Immature natural killer cell (primary cell): ENCODE data around the gene RMI1. TPM values are rescaled to one million over a fixed set of nuclear protein-coding genes. Genes with fewer than 3 reads are reported as not detected.
A peak's percentile ranks its signal among the peaks of the same experiment; 100 is the strongest.

Experiments
- DNase-seq, 3 donors: peaks; one replicate each; pipeline ENCODE4 v3.0.0; 2022; ENCODE audit warnings: mixed read lengths in 1 of 3
- H3K27ac Mint-ChIP-seq, 6 donors: one replicate each; pipeline ENCODE4 v1.8.0; 2020; ENCODE audit warnings: mixed read lengths in 6 of 6, mild to moderate bottlenecking in 5 of 6, inconsistent platforms in 4 of 6, moderate library complexity in 3 of 6
- H3K27me3 Mint-ChIP-seq, 3 donors: one replicate each; pipeline ENCODE4 v1.8.0; 2020 to 2021; ENCODE audit warnings: low read depth in 3 of 3, mild to moderate bottlenecking in 3 of 3, mixed read lengths in 3 of 3, moderate library complexity in 3 of 3, inconsistent platforms in 1 of 3
- H3K36me3 Mint-ChIP-seq, 3 donors: one replicate each; pipeline ENCODE4 v1.8.0; 2020; ENCODE audit warnings: mixed read lengths in 3 of 3, inconsistent platforms in 2 of 3, mild to moderate bottlenecking in 2 of 3
- H3K4me1 Mint-ChIP-seq, 2 donors: one replicate each; pipeline ENCODE4 v1.8.0; 2020; ENCODE audit warnings: inconsistent platforms in 2 of 2, mild to moderate bottlenecking in 2 of 2, mixed read lengths in 2 of 2, moderate library complexity in 1 of 2
- H3K4me3 Mint-ChIP-seq, 5 donors: one replicate each; pipeline ENCODE4 v1.8.0; 2020; ENCODE audit warnings: mild to moderate bottlenecking in 5 of 5, mixed read lengths in 5 of 5, inconsistent platforms in 3 of 5, moderate library complexity in 3 of 5
- H3K9me3 Mint-ChIP-seq, 6 donors: one replicate each; pipeline ENCODE4 v1.8.0; 2020; ENCODE audit warnings: mild to moderate bottlenecking in 6 of 6, mixed read lengths in 6 of 6, inconsistent platforms in 4 of 6, moderate library complexity in 3 of 6
- polyA plus RNA-seq, 3 donors: library from polyadenylated mRNA; unstranded; fragments of 300-500 nt; fragmentation: Illumina TruSeq; gene quantifications; one replicate each; pipeline ENCODE4 v1.2.3, GENCODE V29; 2021

RMI1 gene
- polyA plus RNA-seq, 3 donors from 2014 or later: 4.5 to 7.4 (median 4.9) TPM

DNA sequence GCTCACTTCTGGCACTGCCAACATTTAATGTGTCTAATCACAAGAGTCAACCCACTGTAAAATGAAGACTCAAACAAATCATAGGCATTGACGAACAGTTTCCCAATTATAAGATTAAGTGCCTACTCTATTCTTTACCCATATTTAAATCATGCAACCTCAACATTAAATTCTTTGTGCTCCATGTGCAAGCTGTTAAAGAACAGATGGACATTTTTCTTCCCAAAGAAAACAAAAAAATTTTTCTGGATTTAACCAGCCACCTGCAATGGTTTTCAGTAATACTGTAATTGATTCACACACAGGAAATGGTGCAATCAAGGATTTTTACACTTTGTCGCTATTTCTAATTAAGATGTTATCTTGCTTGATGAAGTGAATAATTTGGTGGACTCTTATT lies 4.2 kb upstream of the RMI1 start:
- Mint-ChIP-seq H3K27me3 (peaks cover 21 to 42% (median 27%) of the 10 kb centered on the region in 3 donors), H3K27ac (peak overlapping the region in 4 of 6 donors; percentile 66 to 100 (median 80)), H3K9me3 (no peaks in the 10 kb centered on the region), H3K4me3 (peak overlapping the region; percentile 9 to 97 (median 46)), H3K4me1 (peaks cover 66 to 85% of the 10 kb centered on the region in 2 donors), H3K36me3 (peaks cover 36 to 60% (median 41%) of the 10 kb centered on the region in 3 donors)
- no peak for DNase-seq

DNA sequence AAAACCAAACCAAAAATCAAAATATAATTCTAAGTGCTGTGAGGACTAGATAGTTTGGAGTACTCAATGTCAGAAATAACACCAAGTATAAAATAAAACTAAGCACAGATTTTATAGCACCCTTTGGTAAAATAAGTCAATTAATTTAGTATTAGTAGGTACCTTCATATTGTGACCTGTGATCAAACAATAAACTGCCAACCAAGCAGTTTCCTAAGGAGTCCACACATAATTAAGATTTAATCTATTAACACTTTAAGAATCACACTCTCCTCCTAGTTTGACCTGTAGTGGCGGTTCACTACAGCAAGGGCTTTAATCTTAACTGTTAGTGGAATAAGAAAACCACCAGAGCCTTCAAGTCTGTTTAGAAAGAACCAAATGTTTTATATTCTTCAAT lies 3.4 kb upstream of the RMI1 start:
- peaks cover 21 to 39% (median 25%) of the 10 kb centered on the region in 3 donors for H3K27me3 Mint-ChIP-seq
- peaks cover 28 to 52% (median 32%) of the 10 kb centered on the region in 3 donors for H3K36me3 Mint-ChIP-seq
- DNase-seq: no peak
- peak overlapping the region; percentile 93 to 100 (median 95) for H3K4me3 Mint-ChIP-seq
- H3K27ac Mint-ChIP-seq: peak overlapping the region; percentile 60 to 100 (median 98)
- H3K4me1 Mint-ChIP-seq: peaks cover 68 to 84% of the 10 kb centered on the region in 2 donors
- H3K9me3 Mint-ChIP-seq: no peaks in the 10 kb centered on the region

DNA sequence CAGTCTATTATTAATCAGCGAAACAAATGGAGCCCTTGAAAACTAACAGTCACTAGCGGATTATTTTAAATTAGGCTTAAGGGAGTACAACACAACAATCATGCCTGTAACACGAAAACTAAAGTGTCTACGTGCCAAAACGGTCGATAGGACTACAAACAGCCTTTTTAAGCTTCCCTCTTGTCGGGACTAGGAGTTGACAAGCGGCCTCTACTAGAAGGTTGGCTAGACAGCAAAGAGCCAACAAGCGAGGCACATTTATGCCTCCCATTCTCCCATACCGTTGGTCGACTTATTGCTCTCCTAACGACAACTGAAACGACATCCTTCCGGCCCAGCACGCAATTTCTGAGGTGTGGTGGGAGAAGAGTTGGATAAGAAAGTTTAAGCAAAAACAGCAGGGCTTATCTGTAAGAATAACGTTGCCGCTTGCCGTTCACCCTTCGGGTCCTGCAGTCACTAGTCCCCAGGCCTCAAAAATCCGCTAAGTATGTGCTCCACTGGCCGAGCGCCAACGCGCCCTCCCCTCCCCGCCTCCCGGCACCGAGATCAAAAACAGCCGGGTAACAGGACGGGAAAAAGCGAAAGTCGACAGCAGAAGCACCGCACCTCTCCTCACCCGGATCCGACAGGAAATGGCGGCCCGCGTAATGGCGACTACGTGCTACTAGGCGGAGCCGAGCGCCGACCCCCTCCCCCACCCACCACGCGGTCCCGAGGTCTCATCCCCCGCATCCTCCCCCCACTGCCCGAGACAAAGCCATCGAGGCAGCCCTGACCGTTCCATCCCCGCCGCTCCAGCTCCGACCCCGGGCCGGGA lies 1.4 kb upstream of the RMI1 start:
- Mint-ChIP-seq H3K27me3 (peaks cover 21 to 32% (median 25%) of the 10 kb centered on the region in 3 donors), H3K4me1 (peaks cover 59 to 75% of the 10 kb centered on the region in 2 donors), H3K4me3 (peak overlapping the region; percentile 93 to 100 (median 95)), H3K36me3 (peaks cover 23 to 39% (median 24%) of the 10 kb centered on the region in 3 donors), H3K9me3 (no peaks in the 10 kb centered on the region), H3K27ac (peak overlapping the region; percentile 97 to 100 (median 98))
- DNase-seq: peak; percentile 87 to 89 (median 89)

DNA sequence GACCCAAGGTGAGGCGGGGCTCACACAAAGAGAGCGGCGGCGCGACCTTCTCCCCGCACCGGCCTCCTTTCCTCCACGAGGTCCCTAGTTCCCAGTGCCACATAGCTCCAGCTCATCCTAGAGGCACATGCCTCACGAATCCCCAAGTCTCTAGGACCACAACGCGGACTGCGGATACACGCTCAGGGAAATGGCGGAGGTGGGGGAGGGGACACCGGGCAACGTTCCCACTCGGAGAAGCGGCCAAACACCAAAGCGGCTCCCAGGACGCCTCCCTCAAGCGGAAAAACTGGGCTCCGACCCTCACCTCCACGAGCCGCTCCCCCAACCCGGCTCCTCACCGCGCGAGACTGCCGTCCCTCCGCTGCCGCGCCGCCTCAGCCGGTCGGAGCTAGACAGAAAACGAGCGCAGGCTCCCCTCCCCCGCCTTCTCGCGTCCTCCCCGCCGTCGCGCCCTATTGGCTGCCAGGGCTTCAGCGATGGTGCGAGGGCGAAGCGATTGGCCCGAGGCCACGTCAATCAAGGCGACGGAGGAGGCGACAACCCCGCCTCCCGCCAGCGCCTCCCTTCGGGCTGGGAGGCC lies 702 bp upstream of the RMI1 start, which contains the start of gene HNRNPK:
HNRNPK (minus strand) TSS at position 404 of the 583 bp plus-strand sequence. CDS start 1,963 bp downstream, outside the sequence.
- H3K36me3 Mint-ChIP-seq: peaks cover 17 to 33% (median 18%) of the 10 kb centered on the region in 3 donors
- H3K27ac Mint-ChIP-seq: peak within 1 kb of the TSS; percentile 97 to 100 (median 98)
- peak within 1 kb of the TSS; percentile 93 to 100 (median 95) for H3K4me3 Mint-ChIP-seq
- H3K4me1 Mint-ChIP-seq: peaks cover 52 to 68% of the 10 kb centered on the region in 2 donors
- peak; percentile 99 to 100 (median 100) for DNase-seq
- H3K9me3 Mint-ChIP-seq: no peaks in the 10 kb centered on the region
- peaks cover 21 to 32% (median 25%) of the 10 kb centered on the region in 3 donors for H3K27me3 Mint-ChIP-seq

DNA sequence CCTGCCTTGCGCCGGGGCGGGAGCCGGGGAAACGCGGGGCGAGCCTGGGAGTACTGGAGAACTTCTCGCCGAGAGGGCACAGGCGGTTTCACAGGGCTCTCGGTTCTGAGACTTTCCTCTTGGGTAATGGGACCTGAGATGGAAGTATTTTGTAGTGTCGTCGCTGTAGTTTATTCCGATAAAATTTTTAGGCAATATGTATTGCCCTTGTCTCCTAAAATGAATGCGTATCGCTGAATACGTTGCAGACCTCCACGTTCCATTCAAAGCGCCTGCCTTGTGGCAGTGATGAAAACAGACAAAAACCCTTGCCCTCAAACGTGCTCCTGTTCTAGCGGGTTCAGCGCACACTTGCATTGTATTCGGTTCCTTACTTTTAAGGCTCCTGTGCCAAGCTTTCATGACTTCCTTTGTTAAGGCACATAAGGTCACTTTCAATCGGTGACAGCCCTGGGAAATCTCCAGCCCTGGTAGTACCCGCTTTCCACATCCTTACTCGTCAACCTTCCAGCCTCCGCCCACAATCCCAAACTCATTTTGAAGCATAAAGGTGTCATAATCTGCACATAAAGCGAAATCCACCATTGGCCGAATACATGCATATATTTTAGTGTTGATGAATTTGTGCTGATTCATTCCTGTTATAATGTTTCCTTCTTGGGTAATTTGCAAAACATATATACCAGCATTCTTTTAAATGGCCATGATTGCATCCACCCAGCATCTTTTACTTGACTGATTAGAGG lies 694 bp downstream of the RMI1 start:
- peaks cover 40 to 58% of the 10 kb centered on the region in 2 donors for H3K4me1 Mint-ChIP-seq
- H3K4me3 Mint-ChIP-seq: peak overlapping the region; percentile 93 to 100 (median 95)
- DNase-seq: no peak
- H3K27ac Mint-ChIP-seq: peak overlapping the region; percentile 97 to 100 (median 98)
- peaks cover 19 to 29% (median 25%) of the 10 kb centered on the region in 3 donors for H3K27me3 Mint-ChIP-seq
- no peaks in the 10 kb centered on the region for H3K9me3 Mint-ChIP-seq
- H3K36me3 Mint-ChIP-seq: peaks cover 3 to 19% (median 8%) of the 10 kb centered on the region in 3 donors

DNA sequence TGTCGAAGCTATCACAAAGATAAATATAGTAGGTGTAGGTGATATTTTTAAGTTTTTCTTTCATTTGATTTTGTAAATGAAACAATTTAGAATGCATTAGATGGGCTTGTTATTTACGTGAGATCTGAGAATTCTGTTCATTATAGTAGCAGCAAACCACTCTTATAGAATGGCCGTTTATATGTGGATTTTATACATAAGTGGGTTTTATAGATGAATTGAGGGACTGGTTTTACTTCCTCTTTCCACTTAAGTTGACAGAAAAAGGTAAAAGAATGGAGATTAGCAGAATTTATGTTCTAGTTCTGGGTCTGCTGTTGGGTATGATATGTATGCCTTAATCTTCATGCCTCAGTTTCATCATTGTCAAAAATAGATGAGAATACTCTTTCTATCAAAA lies 5.6 kb downstream of the RMI1 start:
- Mint-ChIP-seq H3K9me3 (no peaks in the 10 kb centered on the region), H3K27ac (peak overlapping the region in 2 of 6 donors; percentile 58 to 82), H3K27me3 (peaks cover 1 to 10% (median 3%) of the 10 kb centered on the region in 3 donors), H3K36me3 (peaks cover 0 to 6% (median 4%) of the 10 kb centered on the region in 3 donors), H3K4me1 (peaks cover 27 to 51% of the 10 kb centered on the region in 2 donors), H3K4me3 (no peak overlapping the region)
- no peak for DNase-seq

DNA sequence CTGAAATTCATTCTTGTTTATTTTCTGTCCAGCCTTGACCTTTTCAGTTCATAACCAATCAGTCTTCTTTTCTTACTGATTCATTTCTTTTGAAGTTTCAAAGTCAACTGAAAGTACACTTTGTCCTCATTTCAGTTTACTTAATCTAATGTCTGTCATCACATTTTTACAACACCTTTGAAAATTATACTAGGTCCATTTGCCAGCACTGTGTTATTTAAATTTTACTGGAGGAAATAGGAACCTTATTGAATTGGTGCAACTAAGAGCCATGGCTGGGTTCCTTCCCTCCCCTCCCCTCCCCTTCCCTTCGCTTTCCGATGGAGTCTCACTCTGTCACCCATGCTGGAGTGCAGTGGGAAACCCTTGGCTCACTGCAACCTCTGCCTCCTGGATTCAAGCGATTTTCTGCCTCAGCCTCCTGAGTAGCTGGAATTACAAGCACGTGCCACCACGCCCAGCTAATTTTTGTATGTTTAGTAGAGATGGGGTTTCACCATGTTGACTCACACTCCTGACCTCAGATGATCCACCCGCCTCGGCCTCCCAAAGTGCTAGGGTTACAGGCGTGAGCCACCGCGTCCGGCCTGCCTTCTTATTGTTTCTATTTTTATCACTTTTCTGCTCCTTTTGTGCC lies 6.3 kb downstream of the RMI1 start:
- Mint-ChIP-seq H3K27me3 (peaks cover 0 to 8% (median 0%) of the 10 kb centered on the region in 3 donors), H3K4me3 (peak overlapping the region; percentile 37 to 72 (median 47)), H3K27ac (peak overlapping the region; percentile 77 to 95 (median 86))

DNA sequence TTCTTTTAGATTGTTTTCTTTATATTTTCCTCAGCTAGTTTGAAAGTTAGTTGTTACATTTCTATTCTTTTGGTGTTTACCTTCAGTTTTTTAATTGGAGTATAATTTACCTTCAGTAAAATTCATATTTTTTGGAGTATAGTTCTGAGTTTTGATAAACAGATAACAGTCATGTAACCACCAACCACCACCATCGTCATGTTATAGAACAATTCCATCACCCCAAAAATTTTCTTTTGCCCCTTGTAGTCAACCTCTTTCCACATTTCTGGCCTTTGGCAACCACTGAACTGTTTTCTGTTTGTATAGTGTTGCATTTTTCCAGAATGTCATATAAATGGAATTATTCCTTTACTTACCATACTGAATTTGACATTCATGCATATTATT lies 6.8 kb downstream of the RMI1 start:
- no peaks in the 10 kb centered on the region for H3K9me3 Mint-ChIP-seq
- peak overlapping the region; percentile 37 to 72 (median 47) for H3K4me3 Mint-ChIP-seq
- H3K4me1 Mint-ChIP-seq: peaks cover 19 to 42% of the 10 kb centered on the region in 2 donors
- peaks cover 0 to 8% (median 2%) of the 10 kb centered on the region in 3 donors for H3K27me3 Mint-ChIP-seq
- H3K27ac Mint-ChIP-seq: peak overlapping the region; percentile 77 to 95 (median 86)
- no peak for DNase-seq
- peaks cover 0 to 6% (median 4%) of the 10 kb centered on the region in 3 donors for H3K36me3 Mint-ChIP-seq

More for the DNA sequence above, 6.3 kb downstream of the RMI1 start:
- DNase-seq: peak; percentile 54 to 65 (median 59)
- Mint-ChIP-seq H3K9me3 (no peaks in the 10 kb centered on the region), H3K36me3 (peaks cover 0 to 6% (median 4%) of the 10 kb centered on the region in 3 donors), H3K4me1 (peaks cover 21 to 44% of the 10 kb centered on the region in 2 donors)

DNA sequence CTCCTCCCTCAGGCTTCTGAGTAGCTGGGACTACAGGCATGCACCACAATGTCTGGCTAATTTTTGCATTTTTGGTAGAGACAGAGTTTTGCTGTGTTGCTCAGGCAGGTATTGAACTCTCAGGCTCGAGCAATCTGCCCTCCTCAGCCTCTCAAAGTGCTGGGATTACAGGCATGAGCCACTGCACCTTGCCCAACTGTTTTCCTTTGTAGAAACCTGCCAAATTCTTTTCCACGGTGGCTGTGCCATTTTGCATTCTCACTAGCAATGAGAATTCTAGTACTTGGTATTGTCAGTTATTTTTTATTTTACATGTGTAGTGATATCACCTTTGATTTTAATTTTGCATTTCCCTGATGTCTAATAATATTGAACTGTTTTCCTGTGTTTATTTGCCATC lies 7.8 kb downstream of the RMI1 start:
- Mint-ChIP-seq H3K27ac (peak overlapping the region; percentile 17 to 82 (median 54)), H3K4me3 (peak overlapping the region in 2 of 5 donors; percentile 32 to 42), H3K27me3 (peaks cover 0 to 8% (median 3%) of the 10 kb centered on the region in 3 donors), H3K4me1 (peaks cover 17 to 31% of the 10 kb centered on the region in 2 donors), H3K9me3 (no peaks in the 10 kb centered on the region), H3K36me3 (peaks cover 0 to 6% (median 4%) of the 10 kb centered on the region in 3 donors)
- no peak for DNase-seq

DNA sequence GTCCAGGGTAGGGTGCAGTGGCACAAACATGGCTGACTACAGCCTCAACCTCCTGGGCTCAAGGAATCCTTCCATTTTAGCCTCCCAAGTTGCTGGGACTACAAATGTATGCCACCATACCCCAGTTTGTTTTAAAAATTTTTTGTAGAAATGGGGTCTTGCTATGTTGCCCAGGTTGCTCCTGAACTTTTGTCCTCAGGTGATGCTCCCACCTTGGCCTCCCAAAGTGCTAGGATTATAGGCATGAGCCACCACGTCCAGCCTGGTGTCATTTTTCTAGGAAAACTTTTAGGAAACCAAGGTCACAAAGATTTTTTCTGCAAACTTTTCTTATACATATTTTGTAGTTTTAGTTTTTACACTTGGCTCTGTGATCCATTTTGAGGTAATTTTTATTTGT lies 10.8 kb downstream of the RMI1 start:
- H3K27me3 Mint-ChIP-seq: peaks cover 0 to 9% (median 3%) of the 10 kb centered on the region in 3 donors
- no peaks in the 10 kb centered on the region for H3K9me3 Mint-ChIP-seq

DNA sequence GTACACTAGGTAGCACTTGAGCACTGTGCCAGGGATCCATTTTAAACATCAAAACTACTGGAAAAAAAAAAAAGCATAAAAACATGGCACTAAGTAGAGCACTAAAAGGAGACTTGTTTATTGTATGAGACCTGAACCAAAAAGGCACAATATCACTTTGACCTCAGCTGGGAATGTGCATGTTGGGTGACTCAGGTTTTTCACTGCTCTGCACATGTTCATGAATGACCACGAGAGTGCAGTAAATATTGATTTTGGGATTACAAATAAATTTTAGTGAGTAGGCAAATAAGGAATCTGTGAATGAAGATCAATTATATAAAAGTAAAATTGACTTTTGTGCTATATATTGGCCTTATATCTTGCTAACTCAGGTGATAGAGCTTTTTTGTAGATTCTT lies 11.8 kb downstream of the RMI1 start:
- Mint-ChIP-seq H3K36me3 (peaks cover 0 to 11% (median 8%) of the 10 kb centered on the region in 3 donors), H3K4me1 (peaks cover 7 to 16% of the 10 kb centered on the region in 2 donors), H3K27ac (no peak overlapping the region), H3K4me3 (no peak overlapping the region), H3K27me3 (peaks cover 0 to 4% (median 3%) of the 10 kb centered on the region in 3 donors), H3K9me3 (no peaks in the 10 kb centered on the region)
- no peak for DNase-seq

More for the DNA sequence above, 10.8 kb downstream of the RMI1 start:
- Mint-ChIP-seq H3K36me3 (peaks cover 0 to 11% (median 8%) of the 10 kb centered on the region in 3 donors), H3K4me1 (peaks cover 15 to 26% of the 10 kb centered on the region in 2 donors), H3K4me3 (no peak overlapping the region), H3K27ac (no peak overlapping the region)
- no peak for DNase-seq

DNA sequence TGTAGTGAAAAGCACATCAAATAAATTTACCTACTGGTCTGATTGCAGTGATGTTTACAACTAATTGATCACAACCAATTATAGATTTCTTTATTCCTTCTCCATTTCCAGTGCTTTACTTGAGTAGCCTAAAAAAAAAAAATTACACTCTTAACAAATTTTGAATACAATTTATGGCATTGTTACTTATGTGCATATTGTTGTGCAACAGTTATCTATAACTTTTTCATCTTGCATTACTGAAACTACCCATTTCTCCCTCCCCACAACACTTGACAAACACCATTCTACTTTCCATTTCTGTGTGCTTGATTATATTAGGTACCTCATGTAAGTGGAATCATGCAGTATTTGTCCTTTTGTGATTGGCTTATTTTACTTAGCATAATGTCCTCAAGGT lies 12.3 kb downstream of the RMI1 start:
- Mint-ChIP-seq H3K27me3 (peaks cover 0 to 4% (median 3%) of the 10 kb centered on the region in 3 donors), H3K36me3 (peaks cover 0 to 11% (median 8%) of the 10 kb centered on the region in 3 donors), H3K9me3 (no peaks in the 10 kb centered on the region), H3K27ac (no peak overlapping the region), H3K4me3 (no peak overlapping the region), H3K4me1 (peaks cover 3 to 11% of the 10 kb centered on the region in 2 donors)
- DNase-seq: no peak
